Right lobe of liver (tissue), 4 donors: Measurements from ENCODE around the gene SNED1.

Source experiments
- CTCF ChIP-seq, 4 donors: fragments of 200-600 bp in 3 of 4; fragments of 450-650 bp in 1 of 4; IDR thresholded peaks; one replicate each; pipeline versions ENCODE4 v1.5.1 to v1.8.0; 2016 to 2022; ENCODE audit warnings: antibody characterized with exemption in 4 of 4, mild to moderate bottlenecking in 2 of 4
- POLR2A ChIP-seq: fragments of 450-650 bp; IDR thresholded peaks from one replicate; pipeline ENCODE4 v1.6.1; 2017; ENCODE audit warnings: antibody characterized with exemption, mild to moderate bottlenecking
- donor health status: DM: no; HTN: no; CAD: no.
- donor health status: DM: no; HTN: no; CAD: no.
- donor health status: DM: no; HTN: yes; CAD: no.

GRCh38 chr2:241014764-241015163, 16.3 kb downstream of the SNED1 start:
- TF ChIP-seq CTCF (IDR thresholded peaks at IDR 0.05) = no peak
- no peak for TF ChIP-seq POLR2A
